ENCODE results near the gene LONRF2. TPM values are rescaled to one million over a fixed set of nuclear protein-coding genes. Genes with fewer than 3 reads are reported as not detected.

The LONRF2 gene
- total RNA-seq, 4 donors from 2014 or later, result 0.35 to 3.1 (median 1.6) TPM

DNA sequence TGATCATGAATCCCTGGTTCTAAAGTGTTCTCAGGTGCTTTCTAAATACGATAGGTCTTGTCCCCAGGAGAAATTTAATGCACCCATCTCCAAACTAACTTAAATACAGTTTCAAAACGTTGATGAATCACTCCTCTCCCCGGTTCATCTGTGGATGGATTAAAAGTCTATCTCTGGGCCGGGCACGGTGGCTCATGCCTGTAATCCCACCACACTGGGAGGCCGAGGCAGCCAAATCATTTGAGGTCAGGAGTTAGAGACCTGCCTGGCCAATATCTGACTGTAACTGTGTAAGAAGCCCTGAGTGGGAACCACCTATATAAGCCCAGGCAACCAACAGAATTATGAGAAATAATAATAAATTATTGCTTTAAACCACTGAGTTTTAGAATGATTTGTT is 78.7 kb downstream of the LONRF2 start:
- Histone ChIP-seq H3K36me3 (no peaks in the 10 kb centered on the region), H3K27ac (no peak overlapping the region), H3K4me3 (no peak overlapping the region), H3K9me3 (no peaks in the 10 kb centered on the region), H3K27me3 (no peaks in the 10 kb centered on the region), H3K4me1 (peaks cover 0 to 11% (median 5%) of the 10 kb centered on the region in 4 donors)
- TF ChIP-seq, protein P1, sequence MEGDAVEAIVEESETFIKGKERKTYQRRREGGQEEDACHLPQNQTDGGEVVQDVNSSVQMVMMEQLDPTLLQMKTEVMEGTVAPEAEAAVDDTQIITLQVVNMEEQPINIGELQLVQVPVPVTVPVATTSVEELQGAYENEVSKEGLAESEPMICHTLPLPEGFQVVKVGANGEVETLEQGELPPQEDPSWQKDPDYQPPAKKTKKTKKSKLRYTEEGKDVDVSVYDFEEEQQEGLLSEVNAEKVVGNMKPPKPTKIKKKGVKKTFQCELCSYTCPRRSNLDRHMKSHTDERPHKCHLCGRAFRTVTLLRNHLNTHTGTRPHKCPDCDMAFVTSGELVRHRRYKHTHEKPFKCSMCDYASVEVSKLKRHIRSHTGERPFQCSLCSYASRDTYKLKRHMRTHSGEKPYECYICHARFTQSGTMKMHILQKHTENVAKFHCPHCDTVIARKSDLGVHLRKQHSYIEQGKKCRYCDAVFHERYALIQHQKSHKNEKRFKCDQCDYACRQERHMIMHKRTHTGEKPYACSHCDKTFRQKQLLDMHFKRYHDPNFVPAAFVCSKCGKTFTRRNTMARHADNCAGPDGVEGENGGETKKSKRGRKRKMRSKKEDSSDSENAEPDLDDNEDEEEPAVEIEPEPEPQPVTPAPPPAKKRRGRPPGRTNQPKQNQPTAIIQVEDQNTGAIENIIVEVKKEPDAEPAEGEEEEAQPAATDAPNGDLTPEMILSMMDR (IDR thresholded peaks at IDR 0.05), result no peak
- TF ChIP-seq POLR2A (IDR thresholded peaks at IDR 0.05), result no peak
- no peak for DNase-seq

DNA sequence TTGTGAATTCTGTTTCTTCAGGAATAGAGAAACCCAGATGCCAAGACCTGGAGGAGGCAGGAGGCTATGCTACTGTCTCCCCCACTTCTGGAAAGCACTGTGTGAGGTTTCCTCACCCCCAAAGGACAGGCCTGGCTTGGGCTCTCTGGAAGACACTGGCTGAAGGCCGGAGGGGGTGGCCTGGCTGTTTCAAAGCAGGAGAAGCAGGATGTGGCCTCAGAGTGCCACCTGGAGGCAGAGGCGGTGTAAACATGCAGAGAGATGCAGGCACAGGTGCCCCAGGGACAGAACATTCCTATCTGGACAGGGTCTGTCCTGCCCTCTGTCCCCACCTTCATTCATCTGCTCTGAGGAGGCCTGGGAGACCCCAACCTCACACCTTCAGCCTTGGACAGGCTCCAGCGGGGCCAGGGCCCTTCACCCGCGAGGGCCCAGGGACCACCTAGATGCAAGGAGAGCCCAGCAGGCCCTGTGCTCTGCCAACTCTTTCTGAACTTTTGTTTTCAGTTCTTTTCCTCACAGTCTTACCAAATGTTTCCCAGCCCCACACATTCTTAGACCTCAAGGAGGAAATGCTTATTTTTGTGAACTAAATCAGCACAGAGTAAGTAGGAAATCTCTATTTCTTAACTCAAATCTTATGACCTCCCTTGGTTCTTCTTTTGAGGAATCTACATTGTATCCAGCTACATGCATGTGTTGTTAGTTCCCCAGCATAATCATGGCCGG is 79.2 kb downstream of the LONRF2 start:
- H3K4me3 ChIP-seq, result no peak overlapping the region
- DNase-seq, result peak; percentile 75 to 88 (median 80)
- H3K36me3 ChIP-seq, result no peaks in the 10 kb centered on the region
- H3K27ac ChIP-seq, result no peak overlapping the region
- TF ChIP-seq, protein P1 (IDR thresholded peaks at IDR 0.05), result peak; percentile 36 to 88 (median 74)
- TF ChIP-seq POLR2A (IDR thresholded peaks at IDR 0.05), result peak in 1 of 2 donors; percentile 12
- no peaks in the 10 kb centered on the region for H3K9me3 ChIP-seq
- no peaks in the 10 kb centered on the region for H3K27me3 ChIP-seq
- peaks cover 0 to 11% (median 5%) of the 10 kb centered on the region in 4 donors for H3K4me1 ChIP-seq

DNA sequence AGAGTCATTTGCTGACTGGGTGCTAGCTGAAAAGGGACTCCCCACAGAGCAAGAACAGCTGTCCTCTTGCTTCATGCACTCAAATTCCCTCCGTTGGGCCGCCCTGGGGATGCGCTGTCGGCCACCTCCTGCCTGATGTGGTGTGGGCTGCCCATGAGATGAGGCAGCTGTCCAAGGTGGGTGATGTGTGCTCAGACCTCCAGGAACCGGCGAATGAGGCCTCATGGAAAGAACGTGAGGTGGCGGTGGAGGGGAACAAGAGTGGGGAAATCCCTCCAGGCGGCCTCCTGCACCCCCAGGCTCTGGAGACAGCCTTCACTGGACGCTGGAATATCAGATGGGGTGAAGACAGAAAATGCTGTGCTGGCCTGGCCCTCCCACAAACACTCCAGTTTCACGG is 79.8 kb downstream of the LONRF2 start:
- H3K9me3 ChIP-seq, result no peaks in the 10 kb centered on the region
- peak overlapping the region in 1 of 4 donors; percentile 27 for H3K27ac ChIP-seq
- TF ChIP-seq POLR2A (IDR thresholded peaks at IDR 0.05), result no peak
- DNase-seq, result no peak
- no peak overlapping the region for H3K4me3 ChIP-seq
- peaks cover 0 to 11% (median 5%) of the 10 kb centered on the region in 4 donors for H3K4me1 ChIP-seq
- no peaks in the 10 kb centered on the region for H3K27me3 ChIP-seq
- H3K36me3 ChIP-seq, result no peaks in the 10 kb centered on the region

DNA sequence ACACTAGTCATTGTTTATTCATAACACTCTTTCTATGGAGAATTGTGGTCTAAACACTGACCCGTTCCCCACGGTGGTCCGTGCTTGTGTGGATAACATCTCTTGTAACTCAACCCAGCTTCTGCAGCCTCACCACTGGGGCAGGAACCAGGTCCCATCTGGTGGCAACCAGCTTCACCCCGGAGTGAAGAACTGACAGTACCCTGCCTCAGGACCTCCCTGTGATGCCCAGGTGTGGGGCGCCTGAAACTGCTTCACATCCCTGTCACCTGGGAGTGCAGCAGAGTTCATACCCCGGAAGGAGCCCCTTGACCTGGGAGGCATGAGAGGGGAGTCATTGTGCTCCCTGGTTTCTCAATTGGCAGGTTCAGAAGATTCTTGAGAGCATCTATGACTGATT is 81.1 kb downstream of the LONRF2 start:
- DNase-seq, result peak in 1 of 3 donors; percentile 38
- no peaks in the 10 kb centered on the region for H3K9me3 ChIP-seq
- H3K4me1 ChIP-seq, result peaks cover 0 to 5% (median 2%) of the 10 kb centered on the region in 4 donors
- no peak for TF ChIP-seq POLR2A (IDR thresholded peaks at IDR 0.05)
- TF ChIP-seq, protein P1 (IDR thresholded peaks at IDR 0.05), result no peak
- no peaks in the 10 kb centered on the region for H3K36me3 ChIP-seq
- H3K4me3 ChIP-seq, result no peak overlapping the region
- no peak overlapping the region for H3K27ac ChIP-seq
- no peaks in the 10 kb centered on the region for H3K27me3 ChIP-seq

DNA sequence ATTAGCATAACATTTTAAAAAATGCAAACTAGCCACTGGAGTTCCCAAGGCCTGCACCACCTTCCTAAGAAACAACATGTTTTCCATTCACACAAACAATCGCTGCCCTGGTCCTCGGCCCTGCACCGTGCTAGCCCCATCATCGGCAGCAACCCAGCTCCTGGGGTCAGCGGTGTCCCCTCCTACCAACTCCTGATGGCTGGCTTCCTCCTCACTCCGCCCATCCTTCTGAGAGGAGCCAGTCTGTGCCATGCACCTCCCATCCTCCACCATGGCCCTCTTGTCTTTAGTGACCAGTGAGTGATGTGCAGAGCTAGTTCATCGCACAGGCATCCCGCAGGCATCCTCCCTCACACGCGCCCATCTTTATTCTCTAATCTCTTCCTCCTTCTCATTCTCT is 81.9 kb downstream of the LONRF2 start:
- no peaks in the 10 kb centered on the region for H3K27me3 ChIP-seq
- no peak for DNase-seq
- no peak overlapping the region for H3K4me3 ChIP-seq
- H3K36me3 ChIP-seq, result no peaks in the 10 kb centered on the region
- H3K4me1 ChIP-seq, result peaks cover 0 to 12% (median 5%) of the 10 kb centered on the region in 4 donors
- H3K9me3 ChIP-seq, result no peaks in the 10 kb centered on the region
- TF ChIP-seq, protein P1 (IDR thresholded peaks at IDR 0.05), result no peak
- no peak for TF ChIP-seq POLR2A (IDR thresholded peaks at IDR 0.05)
- no peak overlapping the region for H3K27ac ChIP-seq

DNA sequence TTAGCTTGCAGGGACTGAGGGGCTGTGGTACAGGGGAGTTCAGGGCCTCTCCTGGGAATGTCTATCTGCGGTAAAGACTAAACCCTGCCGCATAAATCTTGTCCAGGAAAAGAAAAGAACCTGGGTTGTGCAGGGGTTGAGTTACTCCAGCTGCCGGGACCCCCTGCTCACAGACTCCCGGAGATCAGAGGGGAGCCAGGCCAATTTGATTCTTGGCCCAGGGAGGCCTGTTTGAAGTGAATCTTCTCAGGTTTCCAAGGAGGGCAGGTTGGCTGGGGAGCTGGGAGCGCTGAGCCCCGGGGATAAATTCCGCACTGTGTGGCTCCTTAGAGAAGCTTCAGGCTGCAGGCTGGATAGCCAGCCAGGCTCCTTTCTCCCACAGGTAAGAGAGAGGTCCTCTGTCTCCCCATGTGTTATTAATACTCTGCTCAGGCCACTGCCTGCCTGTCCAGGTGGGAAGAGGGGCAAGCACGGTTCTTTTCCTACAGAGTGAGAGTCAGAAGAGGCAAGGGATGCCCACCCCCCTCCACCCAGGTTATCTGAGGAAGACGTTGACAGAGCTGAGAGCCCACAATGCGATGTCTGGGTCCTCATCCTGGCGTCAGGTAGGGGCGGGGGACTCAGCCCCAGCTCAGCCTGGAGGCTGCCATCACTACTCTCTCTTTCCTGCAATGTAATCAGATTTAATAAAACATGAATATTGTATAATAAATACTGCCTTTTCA is 82.7 kb downstream of the LONRF2 start:
- peaks cover 0 to 16% (median 6%) of the 10 kb centered on the region in 4 donors for H3K4me1 ChIP-seq
- TF ChIP-seq POLR2A (IDR thresholded peaks at IDR 0.05), result no peak
- TF ChIP-seq, protein P1 (IDR thresholded peaks at IDR 0.05), result no peak

More for the DNA sequence above, 82.7 kb downstream of the LONRF2 start:
- Histone ChIP-seq H3K27me3 (no peaks in the 10 kb centered on the region), H3K9me3 (no peaks in the 10 kb centered on the region), H3K27ac (no peak overlapping the region), H3K36me3 (no peaks in the 10 kb centered on the region), H3K4me3 (no peak overlapping the region)
- DNase-seq, result no peak
